GM21360 (cell line): Measurements from ENCODE around the gene HS2ST1.
"Not testable (repeated sequence)": the region's sequence is repeated elsewhere in the genome, so short reads cannot be mapped to it uniquely, and the experiment has no call there.

Experiments used
- ATAC-seq: cut with Tn5 transposase; IDR thresholded peaks from one replicate; pipeline ENCODE4 v1.9.1; 2021; ENCODE audit warnings: mild to moderate bottlenecking, moderate library complexity; ENCODE audit not compliant: unreplicated experiment

HS2ST1 gene

DNA sequence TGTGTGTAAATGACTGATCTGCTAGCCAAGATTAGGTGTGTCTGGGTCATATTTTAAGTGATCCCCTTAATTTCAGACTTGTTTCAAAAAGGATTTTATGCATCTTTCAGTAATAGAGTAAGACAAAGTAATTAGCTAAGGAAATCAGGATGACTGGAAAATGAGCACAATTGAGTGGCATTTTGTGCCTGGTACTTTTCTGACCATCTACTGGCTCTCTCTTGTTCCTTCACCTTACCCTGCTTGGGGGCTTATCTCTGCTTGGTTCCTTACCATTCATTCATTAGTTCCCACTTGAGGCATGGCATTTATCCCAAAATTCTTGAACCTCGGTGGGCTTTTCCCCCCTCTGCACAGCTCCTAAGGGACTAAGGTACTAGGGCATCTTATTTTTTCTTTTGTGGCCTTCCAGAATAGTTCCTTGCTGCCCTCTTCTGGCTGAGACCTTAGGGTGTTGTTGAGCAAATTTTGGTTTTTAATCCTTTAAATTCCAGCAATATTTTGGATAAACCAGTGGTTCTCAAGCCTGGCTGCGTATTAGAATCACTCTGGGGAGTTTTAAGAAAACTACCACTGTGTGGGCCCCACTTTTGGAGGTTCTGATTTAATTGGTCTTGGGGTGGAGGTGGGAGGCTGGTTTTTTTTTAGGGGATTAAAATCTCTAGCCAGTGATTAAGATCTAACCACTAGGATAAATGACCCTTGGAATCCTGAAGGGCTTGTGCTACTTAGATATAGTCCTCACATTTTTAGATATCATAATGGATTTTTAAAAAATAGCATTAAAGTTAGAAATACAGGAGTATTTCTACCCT is 50.8 kb downstream of the HS2ST1 start:
- ATAC-seq: no peak

DNA sequence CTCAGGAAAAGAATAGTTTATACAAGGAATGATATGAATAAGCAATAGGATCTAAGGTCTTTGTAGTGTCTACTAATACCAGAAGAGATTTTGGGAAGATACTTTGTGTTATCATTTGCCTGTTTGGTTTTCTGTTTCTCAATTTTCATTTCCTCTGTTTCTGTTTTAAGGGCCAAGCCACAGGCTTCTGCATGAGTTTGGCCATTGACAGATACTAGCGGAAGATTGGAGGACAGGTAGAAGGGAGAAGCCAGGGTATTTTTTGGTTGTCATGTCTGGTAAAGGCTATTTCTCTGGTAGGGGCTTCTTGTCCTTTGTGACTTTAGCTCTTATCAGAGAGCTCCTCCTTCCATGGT is 51.4 kb downstream of the HS2ST1 start:
- ATAC-seq: peak; percentile 66

- no peak for ATAC-seq
Observed at GRCh38 chr1:86970938-86971337, 56.5 kb downstream of the HS2ST1 start.

DNA sequence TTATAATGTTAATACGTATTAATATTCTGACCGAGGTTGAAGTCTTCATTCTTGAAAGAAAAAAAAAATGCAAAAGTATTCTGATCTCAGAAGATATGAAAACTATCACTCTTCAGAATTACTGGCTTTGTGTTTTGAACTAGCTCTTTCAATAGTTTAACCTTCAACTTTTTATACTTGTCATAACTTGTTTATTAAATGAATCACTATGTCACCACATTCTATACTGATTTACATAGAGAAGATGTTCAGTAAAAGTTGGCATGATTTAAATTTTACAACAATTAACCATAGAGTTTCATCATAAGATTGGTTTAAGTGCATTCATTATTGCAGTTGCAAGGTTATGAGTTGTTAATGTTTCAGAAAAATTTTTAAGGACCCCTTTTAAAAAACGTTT is 57.3 kb downstream of the HS2ST1 start:
- ATAC-seq: no peak

- no peak for ATAC-seq
Observed at GRCh38 chr1:86972262-86972661, 57.8 kb downstream of the HS2ST1 start.

- ATAC-seq: no peak
Observed at GRCh38 chr1:86975993-86976550, 61.6 kb downstream of the HS2ST1 start.

DNA sequence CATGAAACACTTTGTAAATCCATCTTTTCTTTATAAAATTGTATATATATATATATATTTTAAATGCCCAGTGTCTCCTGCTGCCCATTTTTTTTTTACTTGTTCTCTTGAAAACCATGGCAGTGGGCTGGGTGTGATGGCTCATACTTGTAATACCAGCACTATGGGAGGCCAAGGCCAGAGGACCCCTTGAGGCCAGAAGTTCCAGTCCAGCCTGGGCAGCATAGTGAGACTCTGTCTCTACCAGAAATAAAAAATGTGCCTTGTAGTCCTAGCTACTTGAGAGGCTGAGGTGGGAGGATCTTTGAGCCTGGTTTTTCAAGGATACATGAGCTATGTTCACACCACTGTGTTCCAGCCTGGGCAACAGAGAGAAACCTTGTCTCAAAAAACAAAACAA is 62.2 kb downstream of the HS2ST1 start:
- ATAC-seq: no peak

DNA sequence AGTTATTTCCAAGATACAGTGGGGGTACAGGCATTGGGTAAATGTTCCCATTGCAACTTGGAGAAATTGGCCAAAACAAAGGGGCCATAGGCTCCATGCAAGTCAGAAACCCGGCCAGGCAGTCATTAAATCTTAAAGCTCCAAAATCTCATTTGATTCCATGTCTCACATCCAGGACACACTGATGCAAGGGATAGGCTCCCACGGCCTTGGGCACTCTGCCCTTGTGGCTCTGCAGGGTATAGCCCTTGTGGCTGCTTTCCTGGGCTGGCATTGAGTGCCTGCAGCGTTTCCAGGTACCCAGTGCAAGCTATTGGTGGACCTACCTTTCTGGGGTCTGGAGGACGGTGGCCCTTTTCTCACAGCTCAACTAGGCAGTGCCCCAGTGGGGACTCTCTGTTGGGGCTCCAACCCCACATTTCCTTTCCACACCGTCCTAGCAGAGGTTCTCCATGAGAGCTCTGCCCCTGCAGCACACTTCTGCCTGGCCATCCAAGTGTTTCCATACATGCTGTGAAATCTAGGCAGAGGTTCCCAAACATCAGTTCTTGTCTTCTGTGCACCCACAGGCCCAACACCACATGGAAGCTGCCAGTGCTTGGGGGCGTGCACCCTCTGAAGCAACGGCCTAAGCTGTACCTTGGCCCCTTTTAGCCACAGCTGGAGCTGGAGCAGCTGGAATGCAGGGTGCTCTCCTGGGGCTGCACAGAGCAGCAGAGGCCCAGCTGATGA is 67.2 kb downstream of the HS2ST1 start:
- ATAC-seq: no peak

- not testable (repeated sequence) for ATAC-seq
Observed at GRCh38 chr1:86983677-86984076, 69.2 kb downstream of the HS2ST1 start.

- no peak for ATAC-seq
Observed at GRCh38 chr1:86987446-86987845, 73.0 kb downstream of the HS2ST1 start.

- ATAC-seq: no peak
Observed at GRCh38 chr1:86988835-86989234, 74.4 kb downstream of the HS2ST1 start.

DNA sequence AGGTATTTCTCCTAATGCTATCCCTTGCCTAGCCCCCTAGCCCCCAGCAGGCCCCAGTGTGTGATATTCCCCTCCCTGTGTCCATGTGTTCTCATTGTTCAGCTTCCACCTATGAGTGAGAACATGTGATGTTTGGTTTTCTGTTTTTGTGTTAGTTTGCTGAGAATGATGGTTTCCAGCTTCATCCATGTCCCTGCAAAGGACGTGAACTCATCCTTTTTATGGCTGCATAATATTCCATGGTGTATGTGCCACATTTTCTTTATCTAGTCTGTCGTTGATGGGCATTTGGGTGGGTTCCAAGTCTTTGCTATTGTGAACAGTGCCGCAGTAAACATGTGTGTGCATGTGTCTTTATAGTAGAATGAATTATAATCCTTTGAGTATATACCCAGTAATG is 75.3 kb downstream of the HS2ST1 start:
- ATAC-seq: not testable (repeated sequence)

- ATAC-seq: no peak
Observed at GRCh38 chr1:86990826-86991225, 76.4 kb downstream of the HS2ST1 start.

GRCh38 chr1:86991549-86992186 is 77.2 kb downstream of the HS2ST1 start:
- no peak for ATAC-seq

DNA sequence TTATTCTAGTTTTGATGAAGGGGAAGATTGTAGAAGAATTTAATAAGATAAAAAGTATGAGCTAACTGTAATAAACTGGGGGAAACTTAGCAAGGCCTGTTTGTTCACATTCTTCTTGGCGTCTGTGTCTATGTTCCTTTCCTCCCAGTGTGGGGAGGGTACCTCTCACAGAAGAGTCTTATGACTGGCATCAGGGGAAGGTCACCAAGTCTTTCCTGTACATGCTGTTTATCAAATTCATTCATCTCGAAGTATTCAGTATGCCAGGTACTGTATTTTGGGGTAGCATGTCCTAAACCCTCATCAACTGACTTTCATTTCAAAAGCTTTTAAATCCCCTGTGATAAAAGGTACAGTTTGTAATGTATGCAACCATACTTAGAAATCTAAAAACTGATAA is 78.4 kb downstream of the HS2ST1 start:
- ATAC-seq: no peak

DNA sequence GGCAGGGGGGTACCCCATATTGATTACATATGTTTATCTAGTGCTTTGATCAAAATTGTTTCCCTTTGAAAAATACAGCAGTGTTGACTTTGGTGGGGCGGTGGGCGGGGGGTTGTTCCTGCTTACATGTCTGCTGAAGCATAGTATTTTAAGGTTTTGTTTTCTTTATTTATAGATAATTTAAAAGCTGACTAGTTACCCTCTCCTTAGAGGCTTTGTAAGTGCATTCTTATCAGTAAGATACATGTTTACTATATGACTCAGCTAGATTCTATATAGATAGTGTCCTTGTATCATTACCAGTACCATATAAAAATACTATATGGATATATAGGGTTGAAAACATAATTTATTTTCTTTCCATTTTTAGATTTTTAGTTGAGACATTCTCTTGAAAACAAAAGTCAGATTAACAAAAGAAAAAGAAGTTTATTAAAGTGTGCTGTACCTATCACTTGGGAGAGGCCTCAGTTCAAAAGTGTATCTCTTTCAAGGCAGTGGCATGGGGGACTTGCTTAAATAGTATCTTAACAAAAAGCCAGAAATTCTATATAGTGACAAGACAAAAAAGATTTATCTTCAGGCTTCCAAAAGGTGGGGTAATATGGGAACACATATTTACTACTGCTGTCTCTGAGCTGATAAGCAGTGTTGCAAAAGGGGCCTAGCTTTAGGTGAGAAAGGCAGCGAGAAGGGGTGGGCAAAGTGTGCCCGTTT is 79.0 kb downstream of the HS2ST1 start:
- no peak for ATAC-seq

GRCh38 chr1:86994061-86994460 is 79.6 kb downstream of the HS2ST1 start:
- ATAC-seq: no peak

DNA sequence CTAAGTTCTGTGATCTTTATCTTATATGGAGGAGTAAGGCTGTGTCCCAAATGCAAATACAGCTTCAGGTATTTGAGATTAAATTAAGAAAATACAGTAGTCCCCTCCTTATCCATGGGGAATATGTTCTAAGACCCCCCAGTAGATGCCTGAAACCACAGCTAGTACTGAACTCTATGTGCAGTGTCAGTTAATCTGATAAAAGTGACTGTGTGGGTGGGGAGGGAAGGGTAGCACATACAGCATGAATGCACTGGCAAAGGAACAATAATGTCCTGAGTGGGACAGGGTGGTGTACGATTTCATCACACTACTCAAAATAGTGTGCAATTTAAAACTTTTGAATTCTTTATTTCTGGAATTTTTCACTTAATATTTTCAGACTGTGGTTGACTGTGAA is 83.1 kb downstream of the HS2ST1 start:
- ATAC-seq: no peak

DNA sequence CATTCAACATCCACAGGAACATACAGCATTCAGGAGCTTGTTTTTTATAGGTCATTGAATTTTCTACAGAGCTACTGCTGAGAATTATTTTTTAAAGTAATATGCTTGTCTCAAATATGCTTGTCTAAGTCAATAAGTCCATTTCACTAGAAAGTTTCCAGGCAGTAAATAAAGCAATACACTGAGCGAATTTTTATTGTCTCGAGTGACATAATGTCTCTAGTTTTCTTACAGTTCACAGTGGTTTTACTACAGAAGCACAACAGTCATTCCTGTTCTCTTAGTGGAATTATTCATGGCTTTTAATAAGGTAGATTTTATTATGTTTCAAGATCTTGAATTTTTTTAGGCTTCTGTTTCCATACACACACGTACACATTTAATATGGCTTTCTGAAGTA is 83.8 kb downstream of the HS2ST1 start:
- no peak for ATAC-seq

- no peak for ATAC-seq
Observed at GRCh38 chr1:86998727-86999126, 84.3 kb downstream of the HS2ST1 start.

DNA sequence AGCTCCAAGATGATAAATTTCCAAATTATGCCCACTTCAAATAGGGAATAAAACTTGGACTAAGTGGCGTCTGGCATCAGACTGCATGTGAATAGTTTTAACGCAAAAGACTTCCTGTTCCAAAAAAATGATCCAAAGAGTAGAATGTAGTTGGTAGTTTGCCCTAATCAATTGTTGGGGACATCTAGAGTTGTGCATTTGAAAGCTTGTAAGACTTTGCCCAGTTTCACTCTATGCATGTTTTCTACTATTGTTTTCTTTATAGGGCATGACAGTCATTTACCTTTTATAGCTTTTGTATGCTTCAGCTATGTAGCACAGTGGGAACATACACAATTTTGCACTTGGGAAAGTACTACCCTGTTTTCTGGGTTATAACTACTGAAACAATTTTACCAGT is 86.0 kb downstream of the HS2ST1 start:
- no peak for ATAC-seq
